ENCODE results near the gene ATP1B4. TPM values are rescaled to one million over a fixed set of nuclear protein-coding genes. Genes with fewer than 3 reads are reported as not detected.

ATP1B4 gene
- total and polyA plus RNA-seq, 2 of the 8 experiments (the other 6 are each of a cell fraction or from before 2014, with no cell fraction given), result not detected

GRCh38 chrX:120372667-120373370 lies 10.9 kb downstream of the ATP1B4 start:
- Histone ChIP-seq H2BK12ac (ENCODE audit: low read depth, low read length) (no peak overlapping the region), H2BK5ac (ENCODE audit: low read depth, low read length) (no peak overlapping the region), H3K23me2 (ENCODE audit: low read depth, low read length) (no peaks in the 10 kb centered on the region), H2BK15ac (ENCODE audit: low read length) (no peak overlapping the region), H4K5ac (ENCODE audit: insufficient read length, low read depth, low read length) (no peak overlapping the region), H2BK20ac (ENCODE audit: low read length) (no peak overlapping the region), H4K91ac (replicated peaks; ENCODE audit: insufficient read length, low read length) (no peak overlapping the region), H3K27ac (ENCODE audit: low read depth, low read length) (no peak overlapping the region), H3K79me1 (ENCODE audit: low read depth, low read length) (no peaks in the 10 kb centered on the region), H3K36me3 (ENCODE audit: control insufficient read depth in 2 of 4, insufficient read depth in 4 of 4, low read length in 3 of 4) (no peaks in the 10 kb centered on the region), H3K9ac (replicated peaks in 1 of 4; ENCODE audit: extremely low read depth in 1 of 4, low read depth in 3 of 4, low read length in 3 of 4) (no peak overlapping the region), H3K56ac (replicated peaks; ENCODE audit: insufficient read length, low read depth, low read length) (no peak overlapping the region), H4K20me1 (replicated peaks in 1 of 2; ENCODE audit: control insufficient read depth in 1 of 2, insufficient read depth in 2 of 2, low read length in 2 of 2) (no peaks in the 10 kb centered on the region), H3K27me3 (replicated peaks in 1 of 4; ENCODE audit: control insufficient read depth in 3 of 4, extremely low read depth in 1 of 4, insufficient read depth in 3 of 4, low read length in 3 of 4) (no peaks in the 10 kb centered on the region), H3K9me3 (ENCODE audit: insufficient read depth in 2 of 2, low read depth in 1 of 2, low read length in 1 of 2) (no peaks in the 10 kb centered on the region), H2BK120ac (replicated peaks; ENCODE audit: low read depth, low read length) (no peak overlapping the region), H3K18ac (ENCODE audit: extremely low read depth, low read length) (no peak overlapping the region), H3K4me1 (replicated peaks in 1 of 4; ENCODE audit: control insufficient read depth in 3 of 4, insufficient read depth in 4 of 4, low read length in 3 of 4) (no peaks in the 10 kb centered on the region; a peak in 2 of 7 replicates), H2AFZ (ENCODE audit: low read length) (no peak overlapping the region), H3K79me2 (ENCODE audit: control insufficient read depth in 1 of 2, insufficient read depth in 2 of 2, low read length in 2 of 2) (no peaks in the 10 kb centered on the region), H3K4me2 (ENCODE audit: insufficient read depth in 1 of 2, low read depth in 2 of 2, low read length in 2 of 2) (no peak overlapping the region), H3K4me3 (ENCODE audit: extremely low read depth in 1 of 4, insufficient read depth in 2 of 4, low read depth in 3 of 4, low read length in 4 of 4) (no peak overlapping the region), H3K4ac (replicated peaks; ENCODE audit: insufficient read length, low read depth, low read length) (no peak overlapping the region), H3K23ac (ENCODE audit: insufficient read length) (no peak overlapping the region), H4K8ac (ENCODE audit: extremely low read depth, insufficient read depth, low read length) (no peak overlapping the region), H2AK5ac (ENCODE audit: low read depth, low read length) (no peak overlapping the region), H3K14ac (ENCODE audit: insufficient read length) (no peak overlapping the region)
- DNase-seq (ENCODE audit: low read depth in 1 of 2, low spot score in 2 of 2), result no peak
- ChIA-PET CTCF (ENCODE audit: partially characterized antibody) (interaction anchor here (0.8 to 2.4 kb wide), 5 partner anchors 8 to 114 kb away, joined by 3 to 11 read pairs (median 3); no protein-coding TSS in a partner anchor), POLR2A (ENCODE audit: partially characterized antibody) (no interaction called here)
- no peak for FAIRE-seq
- 82% methylated on average over 6 of the region's 6 CpGs; no CpG with 5 or more reads in 1 of the 2 experiments for WGBS, 2 experiments (ENCODE audit: extremely low coverage in 1 of 2, insufficient coverage in 1 of 2, insufficient read length in 1 of 2, insufficient replicate concordance in 2 of 2, low coverage in 1 of 2, low lambda C conversion rate in 2 of 2, missing lambda C conversion rate in 1 of 2)
- no peak for TF ChIP-seq KDM1A (IDR thresholded peaks at IDR 0.05; ENCODE audit: borderline replicate concordance, low read length)
- TF ChIP-seq POLR2AphosphoS5 (IDR thresholded peaks at IDR 0.05; ENCODE audit: low read depth, low read length), result no peak
- TF ChIP-seq CEBPB (IDR thresholded peaks at IDR 0.05; ENCODE audit: low read depth, low read length), result no peak
- TF ChIP-seq BRCA1 (IDR thresholded peaks at IDR 0.05; ENCODE audit: low read depth, low read length), result no peak
- no peak for TF ChIP-seq TCF12 (IDR thresholded peaks at IDR 0.05; ENCODE audit: low read depth, low read length)
- TF ChIP-seq RNF2 (IDR thresholded peaks at IDR 0.05; ENCODE audit: borderline replicate concordance, low read depth, low read length, missing control alignments, poor library complexity, severe bottlenecking), result no peak
- TF ChIP-seq JUND (IDR thresholded peaks at IDR 0.05; ENCODE audit: low read length), result no peak
- no peak for TF ChIP-seq SIRT6 (IDR thresholded peaks at IDR 0.05; ENCODE audit: low read length)
- TF ChIP-seq, protein P1, sequence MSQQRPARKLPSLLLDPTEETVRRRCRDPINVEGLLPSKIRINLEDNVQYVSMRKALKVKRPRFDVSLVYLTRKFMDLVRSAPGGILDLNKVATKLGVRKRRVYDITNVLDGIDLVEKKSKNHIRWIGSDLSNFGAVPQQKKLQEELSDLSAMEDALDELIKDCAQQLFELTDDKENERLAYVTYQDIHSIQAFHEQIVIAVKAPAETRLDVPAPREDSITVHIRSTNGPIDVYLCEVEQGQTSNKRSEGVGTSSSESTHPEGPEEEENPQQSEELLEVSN (IDR thresholded peaks at IDR 0.05), result no peak
- TF ChIP-seq CTCF (IDR thresholded peaks at IDR 0.05; ENCODE audit: control extremely low read depth in 1 of 3, insufficient read depth in 1 of 3, low read depth in 1 of 3, low read length in 3 of 3), result no peak
